ENCODE results near the gene MAPK8IP2. TPM values are rescaled to one million over a fixed set of nuclear protein-coding genes. Genes with fewer than 3 reads are reported as not detected.
A peak's percentile ranks its signal among the peaks of the same experiment; 100 is the strongest.

MAPK8IP2 gene
- total and polyA plus RNA-seq, 7 donors = 0.12 to 0.34 (median 0.16) TPM

GRCh38 chr22:50560034-50560433 is 40.6 kb upstream of the MAPK8IP2 start:
- Histone ChIP-seq H3K27me3 (ENCODE audit: insufficient read depth in 3 of 3, low read length in 2 of 3) (no peaks in the 10 kb centered on the region), H3K4me1 (peaks cover 5% of the 10 kb centered on the region), H3K36me3 (ENCODE audit: insufficient read depth in 1 of 2, low read depth in 1 of 2) (no peaks in the 10 kb centered on the region), H3K9me3 (no peaks in the 10 kb centered on the region), H3K4me3 (no peak overlapping the region), H3K27ac (no peak overlapping the region)
- ATAC-seq = no peak
- WGBS, 3 donors = 85 to 89% (median 89%) methylated on average over 3 of the region's 3 CpGs
- no peak for DNase-seq
- TF ChIP-seq CTCF (IDR thresholded peaks at IDR 0.05) = no peak
- intact Hi-C loops (cut with DNase I) = loop anchor here in 1 of 2 donors (5.0 kb wide), 1 partner anchor 33 kb away; the partner anchor contains the start of gene SCO2

GRCh38 chr22:50561401-50562358 is 38.9 kb upstream of the MAPK8IP2 start:
- Histone ChIP-seq H3K9me3 (no peaks in the 10 kb centered on the region), H3K27me3 (ENCODE audit: insufficient read depth in 3 of 3, low read length in 2 of 3) (no peaks in the 10 kb centered on the region), H3K27ac (no peak overlapping the region), H3K4me1 (peaks cover 5% of the 10 kb centered on the region), H3K36me3 (ENCODE audit: insufficient read depth in 1 of 2, low read depth in 1 of 2) (no peaks in the 10 kb centered on the region), H3K4me3 (no peak overlapping the region)
- ATAC-seq (no peak), DNase-seq (peak in 1 of 2 donors; percentile 56)
- WGBS, 3 donors = 62 to 71% (median 66%) methylated on average over 20 to 29 of the region's 34 CpGs
- intact Hi-C loops (cut with DNase I) = loop anchor here in 1 of 2 donors (5.0 kb wide), 1 partner anchor 34 kb away; the partner anchor contains the start of gene SCO2
- no peak for TF ChIP-seq CTCF (IDR thresholded peaks at IDR 0.05)

- 1 to 6% (median 5%) methylated on average over 34 to 58 of the region's 61 CpGs for WGBS, 3 donors
- intact Hi-C loops (cut with DNase I) = loop anchor here in 1 of 2 donors (5.0 kb wide), 1 partner anchor 35 kb away; the partner anchor contains the start of gene SCO2
- TF ChIP-seq CTCF (IDR thresholded peaks at IDR 0.05) = peak; percentile 96
- H3K4me1 ChIP-seq = peaks cover 5% of the 10 kb centered on the region
- no peaks in the 10 kb centered on the region for H3K27me3 ChIP-seq (ENCODE audit: insufficient read depth in 3 of 3, low read length in 2 of 3)
- ATAC-seq (peak; percentile 96 to 99 (median 96)), DNase-seq (peak; percentile 95 to 99)
- H3K36me3 ChIP-seq (ENCODE audit: insufficient read depth in 1 of 2, low read depth in 1 of 2) = peaks cover 0 to 7% of the 10 kb centered on the region in 2 donors
- peak within 1 kb of the TSS; percentile 78 for H3K27ac ChIP-seq
- H3K9me3 ChIP-seq = no peaks in the 10 kb centered on the region
- peak within 1 kb of the TSS; percentile 72 for H3K4me3 ChIP-seq
Measured at GRCh38 chr22:50562523-50563412, 37.8 kb upstream of the MAPK8IP2 start, which contains the start of gene SYCE3. Gene SYCE3, minus strand, starts transcription at chr22:50562919. Its CDS starts 6,514 bp downstream, at chr22:50556405.

- no peak for TF ChIP-seq CTCF (IDR thresholded peaks at IDR 0.05)
- Histone ChIP-seq H3K9me3 (no peaks in the 10 kb centered on the region), H3K27me3 (ENCODE audit: insufficient read depth in 3 of 3, low read length in 2 of 3) (no peaks in the 10 kb centered on the region), H3K4me3 (peak overlapping the region; percentile 72), H3K4me1 (peaks cover 5% of the 10 kb centered on the region), H3K27ac (peak overlapping the region; percentile 78), H3K36me3 (ENCODE audit: insufficient read depth in 1 of 2, low read depth in 1 of 2) (peaks cover 0 to 15% of the 10 kb centered on the region in 2 donors)
- DNase-seq (peak in 1 of 2 donors; percentile 42), ATAC-seq (peak in 3 of 4 donors; percentile 21 to 54 (median 24))
- intact Hi-C loops (cut with DNase I) = loop anchor here in 1 of 2 donors (5.0 kb wide), 1 partner anchor 36 kb away; the partner anchor contains the start of gene SCO2
- 9 to 18% (median 15%) methylated on average over 17 of the region's 17 CpGs for WGBS, 3 donors
Measured at GRCh38 chr22:50563413-50564160, 37.0 kb upstream of the MAPK8IP2 start.

Data from psoas muscle (tissue), 8 donors.